ENCODE data around the gene JAML. TPM values are rescaled to one million over a fixed set of nuclear protein-coding genes. Genes with fewer than 3 reads are reported as not detected.

JAML gene
- total RNA-seq, 1 experiment from 2014 or later, result not detected

DNA sequence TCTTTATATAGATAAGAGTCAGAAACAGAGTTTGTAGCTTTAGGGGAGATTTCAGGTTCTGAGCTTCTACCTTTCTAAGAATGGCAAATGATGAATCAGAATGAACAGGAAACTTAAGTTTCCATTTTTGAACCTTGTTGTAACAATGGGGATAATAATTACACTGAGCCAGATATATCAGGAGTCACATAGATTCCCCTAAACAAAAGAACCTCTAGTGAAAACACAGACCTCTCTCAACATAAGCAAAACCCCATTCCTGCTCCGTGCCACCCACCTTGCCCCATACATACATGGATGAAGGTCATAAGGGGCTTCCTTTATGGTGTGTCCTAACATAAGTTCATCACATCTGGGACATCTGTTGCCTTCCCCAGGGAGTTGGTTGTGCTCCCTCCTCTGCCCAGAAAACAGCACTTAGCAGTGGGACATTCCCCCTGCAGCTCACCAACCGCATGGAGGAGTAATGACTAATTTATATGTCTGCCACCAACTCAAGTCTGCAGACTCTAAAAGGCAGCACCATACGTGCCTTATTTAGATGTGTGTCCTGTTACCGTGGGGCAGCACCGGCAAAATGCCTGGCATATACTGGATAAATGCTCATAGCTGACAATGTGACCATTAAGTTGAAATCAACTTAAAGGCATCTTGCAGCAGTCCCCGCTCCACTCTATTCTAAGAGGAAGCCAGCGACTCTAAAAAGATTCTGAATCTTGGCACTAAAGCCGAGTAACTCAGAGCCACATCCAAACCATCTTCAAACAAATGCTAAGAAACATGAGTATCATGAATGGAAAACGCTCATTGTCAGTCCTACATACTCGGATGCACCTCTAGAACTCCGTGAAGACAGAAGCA lies 8.0 kb downstream of the JAML start:
- intact Hi-C loops (cut with micrococcal nuclease; ENCODE audit: unreplicated experiment), result no loop called here
- CTCF ChIA-PET, result interaction anchor here (0.6 to 1.2 kb wide), 2 partner anchors 19 to 35 kb away, joined by 3 read pairs; partner anchors contain the start of gene MPZL3

DNA sequence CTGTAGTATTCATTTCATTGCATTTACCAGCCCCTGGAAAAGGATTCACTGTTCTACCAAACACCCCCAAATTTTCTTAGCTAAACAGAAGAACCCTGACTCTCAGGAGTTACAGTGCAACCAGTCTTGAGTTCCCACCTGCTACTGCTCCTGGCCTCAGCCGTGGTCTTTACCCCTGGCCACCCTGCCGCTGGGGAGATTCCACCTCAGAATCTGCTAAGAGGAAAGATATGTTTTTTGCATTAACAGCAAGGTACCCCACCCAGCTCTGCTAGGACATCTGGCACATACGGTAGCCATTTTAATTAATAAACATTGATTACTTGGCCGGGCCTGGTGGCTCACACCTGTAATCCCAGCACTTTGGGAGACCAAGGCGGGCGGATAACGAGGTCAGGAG lies 9.0 kb downstream of the JAML start:
- Mint-ChIP-seq H3K4me1 (ENCODE audit: low read depth, unreplicated experiment) (peaks cover 33% of the 10 kb centered on the region), H3K36me3 (ENCODE audit: insufficient read depth, unreplicated experiment) (peaks cover 4% of the 10 kb centered on the region), H3K4me3 (ENCODE audit: low read depth, unreplicated experiment) (no peak overlapping the region), H3K27ac (ENCODE audit: unreplicated experiment) (no peak overlapping the region), H3K9me3 (ENCODE audit: low read depth, unreplicated experiment) (no peaks in the 10 kb centered on the region), H3K27me3 (ENCODE audit: unreplicated experiment) (no peaks in the 10 kb centered on the region)
- CTCF ChIA-PET, result interaction anchor here (0.7 to 1.2 kb wide), 2 partner anchors 36 to 905 kb away, joined by 3 read pairs; partner anchors contain the start of gene MPZL3
- no TSS peak for BruUV-seq (replicated peaks)
- TF ChIP-seq, protein P1, sequence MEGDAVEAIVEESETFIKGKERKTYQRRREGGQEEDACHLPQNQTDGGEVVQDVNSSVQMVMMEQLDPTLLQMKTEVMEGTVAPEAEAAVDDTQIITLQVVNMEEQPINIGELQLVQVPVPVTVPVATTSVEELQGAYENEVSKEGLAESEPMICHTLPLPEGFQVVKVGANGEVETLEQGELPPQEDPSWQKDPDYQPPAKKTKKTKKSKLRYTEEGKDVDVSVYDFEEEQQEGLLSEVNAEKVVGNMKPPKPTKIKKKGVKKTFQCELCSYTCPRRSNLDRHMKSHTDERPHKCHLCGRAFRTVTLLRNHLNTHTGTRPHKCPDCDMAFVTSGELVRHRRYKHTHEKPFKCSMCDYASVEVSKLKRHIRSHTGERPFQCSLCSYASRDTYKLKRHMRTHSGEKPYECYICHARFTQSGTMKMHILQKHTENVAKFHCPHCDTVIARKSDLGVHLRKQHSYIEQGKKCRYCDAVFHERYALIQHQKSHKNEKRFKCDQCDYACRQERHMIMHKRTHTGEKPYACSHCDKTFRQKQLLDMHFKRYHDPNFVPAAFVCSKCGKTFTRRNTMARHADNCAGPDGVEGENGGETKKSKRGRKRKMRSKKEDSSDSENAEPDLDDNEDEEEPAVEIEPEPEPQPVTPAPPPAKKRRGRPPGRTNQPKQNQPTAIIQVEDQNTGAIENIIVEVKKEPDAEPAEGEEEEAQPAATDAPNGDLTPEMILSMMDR (IDR thresholded peaks at IDR 0.05; ENCODE audit: unreplicated experiment), result no peak
- intact Hi-C loops (cut with micrococcal nuclease; ENCODE audit: unreplicated experiment), result no loop called here
- DNase-seq, result no peak

More for the DNA sequence above, 8.0 kb downstream of the JAML start:
- Mint-ChIP-seq H3K9me3 (ENCODE audit: low read depth, unreplicated experiment) (no peaks in the 10 kb centered on the region), H3K4me1 (ENCODE audit: low read depth, unreplicated experiment) (peaks cover 30% of the 10 kb centered on the region), H3K4me3 (ENCODE audit: low read depth, unreplicated experiment) (no peak overlapping the region), H3K27me3 (ENCODE audit: unreplicated experiment) (no peaks in the 10 kb centered on the region), H3K36me3 (ENCODE audit: insufficient read depth, unreplicated experiment) (peaks cover 4% of the 10 kb centered on the region), H3K27ac (ENCODE audit: unreplicated experiment) (no peak overlapping the region)
- DNase-seq, result no peak
- TF ChIP-seq, protein P1 (IDR thresholded peaks at IDR 0.05; ENCODE audit: unreplicated experiment), result no peak
- no TSS peak for BruUV-seq (replicated peaks)

GRCh38 chr11:118215262-118215661 lies 9.5 kb downstream of the JAML start:
- H3K9me3 Mint-ChIP-seq (ENCODE audit: low read depth, unreplicated experiment), result no peaks in the 10 kb centered on the region
- no peak overlapping the region for H3K4me3 Mint-ChIP-seq (ENCODE audit: low read depth, unreplicated experiment)
- CTCF ChIA-PET, result interaction anchor here (0.7 kb wide), 1 partner anchor 905 kb away, joined by 3 read pairs; no protein-coding TSS in a partner anchor
- intact Hi-C loops (cut with micrococcal nuclease; ENCODE audit: unreplicated experiment), result no loop called here
- peaks cover 33% of the 10 kb centered on the region for H3K4me1 Mint-ChIP-seq (ENCODE audit: low read depth, unreplicated experiment)
- DNase-seq, result no peak
- H3K36me3 Mint-ChIP-seq (ENCODE audit: insufficient read depth, unreplicated experiment), result peaks cover 4% of the 10 kb centered on the region
- BruUV-seq (replicated peaks), result no TSS peak
- no peak overlapping the region for H3K27ac Mint-ChIP-seq (ENCODE audit: unreplicated experiment)
- H3K27me3 Mint-ChIP-seq (ENCODE audit: unreplicated experiment), result no peaks in the 10 kb centered on the region
- TF ChIP-seq, protein P1 (IDR thresholded peaks at IDR 0.05; ENCODE audit: unreplicated experiment), result no peak

- CTCF ChIA-PET, result interaction anchor here (0.5 to 1.3 kb wide), 2 partner anchors 12 to 151 kb away, joined by 3 to 5 read pairs; no protein-coding TSS in a partner anchor
- no peak for DNase-seq
- Mint-ChIP-seq H3K36me3 (ENCODE audit: insufficient read depth, unreplicated experiment) (peaks cover under 1% of the 10 kb centered on the region), H3K27ac (ENCODE audit: unreplicated experiment) (no peak overlapping the region), H3K27me3 (ENCODE audit: unreplicated experiment) (no peaks in the 10 kb centered on the region), H3K4me3 (ENCODE audit: low read depth, unreplicated experiment) (no peak overlapping the region), H3K9me3 (ENCODE audit: low read depth, unreplicated experiment) (no peaks in the 10 kb centered on the region), H3K4me1 (ENCODE audit: low read depth, unreplicated experiment) (peaks cover 26% of the 10 kb centered on the region)
- TF ChIP-seq, protein P1 (IDR thresholded peaks at IDR 0.05; ENCODE audit: unreplicated experiment), result no peak
- BruUV-seq (replicated peaks), result no TSS peak
- intact Hi-C loops (cut with micrococcal nuclease; ENCODE audit: unreplicated experiment), result no loop called here
Observed at GRCh38 chr11:118214210-118214914, 10.4 kb downstream of the JAML start.
